ENCODE results near the gene DCLRE1C.
"Not testable (repeated sequence)": the region's sequence is repeated elsewhere in the genome, so short reads cannot be mapped to it uniquely, and the experiment has no call there.

DCLRE1C gene

GRCh38 chr10:14917827-14918226 is 36.1 kb downstream of the DCLRE1C start:
- DNase-seq (ENCODE audit: low read depth), result no peak
- TF ChIP-seq CTCF (IDR thresholded peaks at IDR 0.05; ENCODE audit: insufficient read depth, low read depth, low read length, missing control alignments), result no peak
- H3K4me3 ChIP-seq (ENCODE audit: low read depth, low read length), result no peak overlapping the region

- H3K4me3 ChIP-seq (ENCODE audit: low read depth, low read length), result no peak overlapping the region
- DNase-seq (ENCODE audit: low read depth), result no peak
- TF ChIP-seq CTCF (IDR thresholded peaks at IDR 0.05; ENCODE audit: insufficient read depth, low read depth, low read length, missing control alignments), result no peak
Observed at GRCh38 chr10:14916600-14916999, 37.3 kb downstream of the DCLRE1C start.

- no peak overlapping the region for H3K4me3 ChIP-seq (ENCODE audit: low read depth, low read length)
- no peak for TF ChIP-seq CTCF (IDR thresholded peaks at IDR 0.05; ENCODE audit: insufficient read depth, low read depth, low read length, missing control alignments)
- DNase-seq (ENCODE audit: low read depth), result no peak
Observed at GRCh38 chr10:14911801-14912200, 42.1 kb downstream of the DCLRE1C start.

GRCh38 chr10:14910953-14911352 is 42.9 kb downstream of the DCLRE1C start:
- no peak overlapping the region for H3K4me3 ChIP-seq (ENCODE audit: low read depth, low read length)
- no peak for TF ChIP-seq CTCF (IDR thresholded peaks at IDR 0.05; ENCODE audit: insufficient read depth, low read depth, low read length, missing control alignments)
- no peak for DNase-seq (ENCODE audit: low read depth)

- no peak for TF ChIP-seq CTCF (IDR thresholded peaks at IDR 0.05; ENCODE audit: insufficient read depth, low read depth, low read length, missing control alignments)
- H3K4me3 ChIP-seq (ENCODE audit: low read depth, low read length), result no peak overlapping the region
- DNase-seq (ENCODE audit: low read depth), result no peak
Observed at GRCh38 chr10:14909101-14909500, 44.8 kb downstream of the DCLRE1C start.

- DNase-seq (ENCODE audit: low read depth), result not testable (repeated sequence)
Observed at GRCh38 chr10:14907591-14907990, 46.3 kb downstream of the DCLRE1C start.

GRCh38 chr10:14906765-14907164 is 47.1 kb downstream of the DCLRE1C start:
- no peak for DNase-seq (ENCODE audit: low read depth)
- no peak overlapping the region for H3K4me3 ChIP-seq (ENCODE audit: low read depth, low read length)
- TF ChIP-seq CTCF (IDR thresholded peaks at IDR 0.05; ENCODE audit: insufficient read depth, low read depth, low read length, missing control alignments), result no peak

More at GRCh38 chr10:14907591-14907990, 46.3 kb downstream of the DCLRE1C start:
- not testable (repeated sequence) for H3K4me3 ChIP-seq (ENCODE audit: low read depth, low read length)

Data from GM12865 (cell line).